Superior temporal gyrus (tissue), 1 donor: ENCODE results near the gene RNF130.
"Not testable (repeated sequence)": the region's sequence is repeated elsewhere in the genome, so short reads cannot be mapped to it uniquely, and the experiment has no call there.

Experiments
- DNase-seq: peaks from one replicate; pipeline ENCODE4 v3.0.0-alpha.2; 2016; ENCODE audit errors: extremely low spot score

RNF130 gene

DNA sequence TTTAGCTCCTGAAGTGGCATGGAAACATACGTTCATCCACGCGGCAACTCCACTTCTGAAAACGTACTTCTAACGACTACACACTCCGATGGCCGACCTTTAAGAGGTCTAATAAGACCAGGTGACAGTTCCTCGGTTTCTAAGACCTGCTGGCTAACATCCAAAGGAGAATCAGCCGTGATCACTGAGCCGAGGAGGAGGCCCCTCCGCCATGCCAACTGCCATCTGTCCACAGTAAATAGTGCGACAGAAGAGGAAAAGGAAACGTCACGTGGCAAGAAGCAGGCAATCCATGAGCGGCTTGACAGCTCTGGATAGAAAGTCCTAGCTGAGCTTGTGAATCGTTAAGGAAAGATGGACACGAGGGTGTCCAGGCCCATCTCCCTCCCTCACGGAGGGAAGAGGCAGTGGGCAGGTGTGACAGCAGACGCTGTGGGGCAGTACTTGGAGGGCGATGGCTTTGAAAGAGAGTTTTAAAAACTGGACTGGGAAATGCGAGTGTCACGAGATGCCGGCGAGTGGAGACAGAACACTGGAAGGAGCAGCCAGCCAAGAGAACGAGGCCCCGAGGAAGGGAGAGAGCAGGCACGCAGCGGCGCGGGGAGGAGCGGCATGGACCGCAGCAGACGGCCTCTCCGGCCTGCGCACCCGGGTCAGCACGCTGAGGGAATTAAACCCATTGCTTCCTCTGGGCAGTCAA is 97.2 kb downstream of the RNF130 start:
- DNase-seq, result no peak

GRCh38 chr5:179973391-179973790 is 98.2 kb downstream of the RNF130 start:
- no peak for DNase-seq

DNA sequence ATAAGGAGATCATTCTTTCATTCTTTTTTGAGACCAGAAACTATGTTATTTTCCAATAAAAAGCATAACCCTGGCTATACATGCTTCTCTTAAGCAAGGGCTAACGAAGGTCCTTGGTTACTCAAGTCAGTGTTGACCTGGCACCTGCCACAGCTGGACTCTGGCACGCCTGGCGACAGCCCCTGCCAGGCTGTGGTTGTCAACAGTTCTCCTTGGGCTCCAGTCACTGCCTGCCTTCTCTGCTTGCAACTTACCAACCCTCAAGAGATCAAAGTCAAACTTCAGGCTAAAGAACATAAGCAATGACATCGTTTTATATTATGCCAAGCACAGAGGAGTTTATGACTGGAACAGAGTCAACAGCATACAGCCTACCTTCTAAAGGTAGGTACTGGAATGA is 102.4 kb downstream of the RNF130 start:
- no peak for DNase-seq

- no peak for DNase-seq
These were observed 104.1 kb downstream of the RNF130 start for GRCh38 chr5:179967489-179967888.

DNA sequence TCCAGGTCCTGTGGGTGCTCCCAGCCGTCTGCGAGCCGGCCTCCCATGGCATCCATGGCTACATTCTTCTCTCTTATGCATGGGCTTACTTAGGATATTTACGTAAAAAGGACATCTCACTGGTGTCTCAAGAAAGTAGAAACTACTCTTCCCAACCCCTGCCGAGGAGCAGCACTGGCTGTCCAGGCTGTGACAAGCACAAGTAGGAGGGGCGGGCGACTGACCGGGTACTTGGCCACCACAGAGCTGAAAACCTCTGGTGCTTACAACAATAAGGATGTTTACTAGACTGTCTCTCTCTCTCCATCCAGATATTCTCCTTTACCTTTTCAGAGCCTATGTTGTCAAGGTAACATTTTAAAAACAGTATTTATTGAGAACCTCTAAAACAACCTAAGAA is 107.5 kb downstream of the RNF130 start:
- peak; percentile 60 for DNase-seq

DNA sequence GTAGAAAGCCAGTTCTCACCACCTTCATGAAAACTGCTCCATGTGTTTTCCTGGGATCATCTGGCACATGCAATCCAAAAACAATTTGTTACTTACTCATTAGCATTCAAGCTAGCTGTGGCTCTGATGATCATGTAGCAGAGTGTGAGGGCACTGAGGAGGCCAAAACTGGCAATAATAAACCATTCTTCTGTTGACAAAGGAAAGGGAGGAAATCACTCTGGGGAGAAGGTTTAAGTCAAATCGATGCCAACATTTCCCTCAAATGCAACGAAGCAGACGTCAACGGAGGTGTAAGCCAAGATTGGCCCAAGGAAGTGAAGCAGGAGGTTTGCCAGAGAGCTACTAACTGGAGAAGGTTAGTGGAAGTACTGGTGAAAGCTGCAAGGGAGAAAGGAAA is 108.2 kb downstream of the RNF130 start:
- DNase-seq, result peak; percentile 66

GRCh38 chr5:179960204-179960831 is 111.2 kb downstream of the RNF130 start:
- no peak for DNase-seq

- DNase-seq, result no peak
These were observed 111.9 kb downstream of the RNF130 start for GRCh38 chr5:179959641-179960040.

- DNase-seq, result not testable (repeated sequence)
These were observed 112.4 kb downstream of the RNF130 start for GRCh38 chr5:179959118-179959517.

DNA sequence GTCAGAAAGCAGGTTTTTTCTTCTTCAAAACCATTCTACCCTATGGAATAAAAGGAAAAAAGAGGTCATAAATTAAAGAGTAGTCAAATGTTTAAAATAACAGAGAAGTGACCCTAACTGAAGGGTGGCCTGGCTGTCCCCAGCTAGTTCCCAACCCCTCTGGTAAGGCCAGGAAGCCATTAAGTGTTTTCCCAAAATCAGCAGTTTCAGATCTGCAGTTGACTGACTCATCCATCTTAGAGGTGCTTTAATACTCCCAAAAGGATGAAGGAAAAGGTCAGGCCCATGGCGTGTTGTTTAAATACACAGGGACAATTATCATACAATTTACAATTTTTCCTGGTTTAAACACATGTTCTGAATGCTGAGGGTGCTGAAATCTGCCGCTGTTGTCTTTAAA is 115.9 kb downstream of the RNF130 start:
- no peak for DNase-seq

DNA sequence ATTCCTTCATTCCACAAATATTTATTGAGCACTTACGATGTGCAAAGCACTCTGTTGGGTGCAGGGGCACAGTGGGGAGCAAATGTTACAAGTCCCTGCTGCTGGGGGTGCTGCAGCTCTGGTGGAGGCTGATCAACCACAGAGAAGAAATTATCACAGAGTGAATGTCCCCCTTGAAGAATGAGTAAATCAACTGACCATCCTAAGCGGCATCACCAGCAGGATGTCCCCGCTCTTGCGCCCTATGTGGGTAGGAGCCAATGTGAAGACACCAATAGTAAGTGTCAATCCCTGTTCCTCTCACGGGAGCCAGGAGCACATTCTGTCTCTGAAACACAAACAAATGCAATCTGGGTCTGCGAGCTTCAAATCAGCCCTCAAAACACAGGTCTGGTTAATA is 116.5 kb downstream of the RNF130 start:
- no peak for DNase-seq

DNA sequence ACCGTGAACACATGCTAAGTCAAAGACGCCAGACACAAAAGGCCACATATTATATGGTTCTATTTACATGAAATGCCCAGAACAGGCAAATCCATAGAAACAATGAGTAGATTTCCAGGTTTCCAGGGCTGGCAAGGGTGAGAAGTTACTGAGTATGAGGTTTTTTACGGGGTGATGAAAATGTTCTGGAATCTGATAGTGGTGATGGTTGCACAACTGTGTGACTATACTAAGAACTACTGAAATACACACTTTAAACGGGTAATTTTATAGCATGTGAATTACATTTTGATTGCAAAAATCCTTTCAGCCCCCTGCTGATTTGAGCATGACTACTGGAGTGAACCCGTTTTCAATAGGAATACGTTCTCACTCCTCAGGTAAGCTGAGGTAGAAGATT is 117.1 kb downstream of the RNF130 start:
- no peak for DNase-seq

- peak; percentile 58 for DNase-seq
These were observed 117.6 kb downstream of the RNF130 start for GRCh38 chr5:179953987-179954386.

DNA sequence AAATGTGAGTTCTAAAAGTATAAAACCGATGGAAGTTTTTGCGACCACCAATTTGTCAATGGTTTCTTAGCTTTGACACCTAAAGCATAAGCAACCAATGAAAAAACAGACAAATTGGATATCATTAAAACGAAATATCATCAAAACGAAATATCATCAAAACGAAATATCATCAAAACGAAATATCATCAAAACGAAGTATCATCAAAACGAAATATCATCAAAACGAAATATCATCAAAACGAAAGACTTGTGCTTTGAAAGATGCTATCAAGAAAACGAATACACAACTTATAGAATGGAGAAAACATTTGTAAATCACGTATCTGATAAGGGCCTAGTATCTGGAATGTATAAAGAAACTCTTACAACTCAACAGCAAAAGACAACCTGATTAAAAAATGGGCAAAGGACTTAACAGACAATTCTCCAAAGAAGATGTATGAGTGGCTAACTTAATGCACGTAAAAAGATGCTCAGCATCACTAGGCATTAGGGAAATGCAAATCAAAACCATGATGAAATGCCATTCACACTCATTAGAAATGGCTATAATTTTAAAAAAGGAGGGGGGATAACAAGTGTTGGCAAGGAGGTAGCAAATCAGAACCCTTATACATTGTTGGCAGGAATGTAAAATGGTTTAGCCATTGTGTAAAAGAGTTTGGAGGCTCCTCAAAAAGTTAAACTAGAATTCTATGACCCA is 134.4 kb downstream of the RNF130 start:
- DNase-seq, result no peak

DNA sequence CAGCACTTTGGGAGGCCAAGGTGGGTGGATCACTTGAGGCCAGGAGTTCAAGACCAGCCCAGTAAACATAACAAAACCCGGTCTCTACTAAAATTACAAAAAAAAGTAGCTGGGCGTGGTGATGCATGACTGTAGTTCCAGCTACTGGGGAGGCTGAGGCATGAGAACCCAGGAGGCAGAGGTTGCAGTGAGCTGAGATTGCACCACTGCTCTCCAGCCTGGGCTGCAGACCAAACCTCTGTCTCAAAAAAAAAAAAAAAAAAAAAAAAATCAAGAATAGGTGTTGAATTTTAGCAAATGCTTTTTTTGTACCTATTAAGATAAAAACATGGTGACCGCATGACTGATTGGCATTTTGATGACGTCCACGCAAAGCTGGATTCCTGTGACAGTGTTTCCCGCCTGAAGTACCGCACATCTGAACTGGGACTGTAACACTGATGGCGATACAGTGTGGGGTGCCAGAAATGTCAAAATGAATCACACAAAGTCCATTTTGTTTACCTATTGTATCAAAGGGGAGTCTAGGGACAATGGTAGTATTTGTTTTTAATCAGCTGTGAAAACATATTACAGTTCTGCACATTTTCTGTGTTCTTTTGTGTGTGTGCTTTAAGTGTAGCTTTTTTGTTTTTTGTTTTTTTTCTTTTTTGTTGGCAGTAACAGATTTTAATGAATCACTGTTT is 140.6 kb downstream of the RNF130 start:
- DNase-seq, result peak; percentile 24

DNA sequence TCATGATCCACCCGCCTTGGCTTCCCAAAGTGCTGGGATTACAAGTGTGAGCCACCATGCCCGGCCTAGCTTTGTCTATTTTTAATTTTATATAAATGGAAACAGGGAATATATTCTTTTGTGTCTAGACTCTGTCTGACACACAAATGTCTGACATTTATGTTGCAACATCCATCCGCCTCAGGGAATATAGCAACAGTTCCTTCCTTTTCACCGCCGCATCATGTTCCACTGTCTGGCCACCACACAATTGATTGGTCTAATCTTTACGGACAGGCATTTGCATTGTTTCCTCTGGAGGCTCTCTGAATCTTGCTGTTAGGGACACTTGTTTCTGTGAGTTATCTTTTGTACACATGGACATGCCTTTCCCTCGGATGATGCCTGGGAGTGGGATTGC is 143.7 kb downstream of the RNF130 start:
- no peak for DNase-seq

DNA sequence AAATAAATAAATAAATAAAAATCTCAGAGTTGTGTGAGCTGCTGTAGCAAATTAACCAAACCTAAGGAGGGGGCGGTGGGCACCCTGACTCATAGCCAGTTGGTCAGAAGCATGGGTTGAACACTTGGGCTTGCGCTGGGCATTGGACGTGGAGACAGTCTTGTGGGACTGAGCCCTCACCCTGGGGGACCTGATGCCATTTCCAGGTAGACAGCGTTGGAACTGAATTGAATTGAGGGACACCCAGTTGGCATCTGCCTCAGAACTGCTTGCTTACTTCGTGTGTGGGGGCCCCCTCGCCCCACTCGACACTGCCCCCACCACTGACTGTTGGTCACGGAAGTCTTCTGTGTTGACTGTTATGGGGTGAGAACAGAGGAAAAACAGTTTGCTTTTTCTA is 144.9 kb downstream of the RNF130 start:
- no peak for DNase-seq

- no peak for DNase-seq
These were observed 148.1 kb downstream of the RNF130 start for GRCh38 chr5:179923436-179923835.

GRCh38 chr5:179920175-179920574 is 151.4 kb downstream of the RNF130 start:
- no peak for DNase-seq

DNA sequence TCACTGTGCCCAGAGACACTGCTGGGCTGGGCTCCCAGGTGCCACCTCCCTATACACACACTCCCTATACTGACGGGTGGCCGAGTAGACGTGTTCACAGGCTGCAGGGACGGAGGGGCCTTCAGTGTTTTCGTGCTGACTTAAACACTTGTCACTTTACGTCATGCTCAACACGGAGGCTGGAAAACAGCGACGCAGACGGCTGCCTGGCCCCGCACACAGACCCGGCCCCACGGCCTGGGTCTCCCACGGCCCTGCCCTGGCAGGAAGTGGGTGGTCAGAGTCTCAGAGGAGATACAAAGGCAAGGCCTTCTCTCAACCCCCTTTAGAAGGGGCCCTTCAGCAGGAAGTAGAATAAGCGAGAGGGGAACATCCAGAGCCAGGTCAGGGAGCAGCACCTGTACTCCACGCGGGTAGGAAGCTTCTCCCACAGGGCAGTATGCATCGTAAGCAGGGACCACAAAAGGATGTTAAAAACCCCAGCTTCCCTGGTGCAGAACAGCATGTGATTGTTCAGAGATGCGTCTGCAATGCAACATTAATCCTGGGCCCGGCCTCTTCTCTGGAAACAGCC is 152.0 kb downstream of the RNF130 start:
- no peak for DNase-seq

- no peak for DNase-seq
These were observed 152.6 kb downstream of the RNF130 start for GRCh38 chr5:179918742-179919486.
